Natural killer cell (primary cell): ENCODE results near the gene TMEM41A. TPM values are rescaled to one million over a fixed set of nuclear protein-coding genes. Genes with fewer than 3 reads are reported as not detected.

Source experiments
- ATAC-seq, 3 donors: fragments of 150-1000 bp in 2 of 3; fragments of 200-7000 bp in 1 of 3; cut with Tn5 transposase; 1 replicate in 1 of 3; 2 replicates in 2 of 3; pipeline ENCODE4 v1.10.0; 2021; ENCODE audit warnings: mild to moderate bottlenecking in 2 of 3, moderate library complexity in 2 of 3
- DNase-seq, 2 donors: peaks; one replicate each; pipeline versions ENCODE4 v3.0.0 to v3.0.0-alpha.2; 2013 to 2021; ENCODE audit warnings: mixed read lengths in 1 of 2
- H3K27ac ChIP-seq: one replicate; pipeline ENCODE4 v1.5.1; 2013; ENCODE audit warnings: mild to moderate bottlenecking, low read length
- H3K27me3 ChIP-seq: one replicate; pipeline ENCODE4 v1.6.1; 2013; ENCODE audit warnings: low read length; ENCODE audit not compliant: control insufficient read depth, insufficient read depth
- H3K36me3 ChIP-seq: one replicate; pipeline ENCODE4 v1.6.1; 2013; ENCODE audit warnings: low read length; ENCODE audit not compliant: control insufficient read depth, insufficient read depth
- H3K4me1 ChIP-seq: one replicate; pipeline ENCODE4 v1.6.1; 2013; ENCODE audit warnings: low read length; ENCODE audit not compliant: control insufficient read depth, insufficient read depth
- H3K4me3 ChIP-seq: one replicate; pipeline ENCODE4 v1.5.1; 2013; ENCODE audit warnings: low read length
- H3K9me3 ChIP-seq: one replicate; pipeline ENCODE4 v1.6.1; 2013; ENCODE audit warnings: low read length; ENCODE audit not compliant: control insufficient read depth, insufficient read depth
- H3K27ac Mint-ChIP-seq, 2 donors: one replicate each; pipeline ENCODE4 v1.8.0; 2022; ENCODE audit warnings: mild to moderate bottlenecking in 2 of 2, mixed read lengths in 2 of 2, moderate library complexity in 1 of 2
- H3K27me3 Mint-ChIP-seq, 2 donors: one replicate each; pipeline ENCODE4 v1.8.0; 2022; ENCODE audit warnings: low read depth in 2 of 2, mixed read lengths in 2 of 2
- H3K36me3 Mint-ChIP-seq: one replicate; pipeline ENCODE4 v1.8.0; 2022; ENCODE audit warnings: mixed read lengths
- H3K4me1 Mint-ChIP-seq, 2 donors: one replicate each; pipeline ENCODE4 v1.8.0; 2022; ENCODE audit warnings: mixed read lengths in 2 of 2
- H3K4me3 Mint-ChIP-seq: one replicate; pipeline ENCODE4 v1.8.0; 2022; ENCODE audit warnings: mild to moderate bottlenecking, moderate library complexity, mixed read lengths
- H3K9me3 Mint-ChIP-seq, 2 donors: one replicate each; pipeline ENCODE4 v1.8.0; 2022; ENCODE audit warnings: mixed read lengths in 2 of 2
- CTCF ChIP-seq: fragments of 200-600 bp; IDR thresholded peaks from one replicate; pipeline ENCODE4 v1.8.0; 2022; ENCODE audit warnings: antibody characterized with exemption
- WGBS: methylation state at CpG from one replicate; pipeline ENCODE4 v1.1.7; 2013; ENCODE audit warnings: missing lambda C conversion rate; ENCODE audit not compliant: insufficient coverage; 5-methylcytosine and 5-hydroxymethylcytosine counted together
- intact Hi-C: fragments of 100-400 bp; cut with micrococcal nuclease; formaldehyde crosslinking; loops from one replicate; pipeline ENCODE4 v1.14.2; 2022
- total RNA-seq, 4 donors: library from RNA; stranded (reverse); fragments of 120-200 nt in 1 of 4; gene quantifications; one replicate each; pipeline versions ENCODE4 v1.2.3 to v1.2.4, GENCODE V29; 2013 to 2022

Gene TMEM41A
- total RNA-seq, 3 donors from 2014 or later (not counting 1 experiment from before 2014, with no cell fraction given): 28.3 to 35.4 (median 35.0) TPM

GRCh38 chr3:185511711-185512110, 12.9 kb upstream of the TMEM41A start:
- H3K4me3 Mint-ChIP-seq: no peak overlapping the region
- H3K36me3 ChIP-seq: no peaks in the 10 kb centered on the region
- H3K9me3 ChIP-seq: no peaks in the 10 kb centered on the region
- no peaks in the 10 kb centered on the region for H3K4me1 Mint-ChIP-seq
- H3K27me3 Mint-ChIP-seq: peaks cover 9 to 30% of the 10 kb centered on the region in 2 donors
- ATAC-seq (no peak), DNase-seq (no peak)
- no peak overlapping the region for H3K4me3 ChIP-seq
- H3K4me1 ChIP-seq: no peaks in the 10 kb centered on the region
- no peak overlapping the region for H3K27ac Mint-ChIP-seq
- no peaks in the 10 kb centered on the region for H3K27me3 ChIP-seq
- 69% methylated on average over 4 of the region's 4 CpGs for WGBS
- no peak overlapping the region for H3K27ac ChIP-seq
- no peak for TF ChIP-seq CTCF
- intact Hi-C loops: no loop called here
- H3K36me3 Mint-ChIP-seq: no peaks in the 10 kb centered on the region
- no peaks in the 10 kb centered on the region for H3K9me3 Mint-ChIP-seq

GRCh38 chr3:185508335-185508991, 9.6 kb upstream of the TMEM41A start:
- H3K4me1 Mint-ChIP-seq: no peaks in the 10 kb centered on the region

GRCh38 chr3:185507883-185508282, 9.0 kb upstream of the TMEM41A start:
- no peak overlapping the region for H3K27ac Mint-ChIP-seq
- H3K27ac ChIP-seq: no peak overlapping the region
- 85% methylated on average over 4 of the region's 6 CpGs for WGBS
- H3K4me1 ChIP-seq: no peaks in the 10 kb centered on the region
- no peak overlapping the region for H3K4me3 Mint-ChIP-seq
- intact Hi-C loops: no loop called here
- H3K27me3 Mint-ChIP-seq: peaks cover 11 to 15% of the 10 kb centered on the region in 2 donors
- no peak for TF ChIP-seq CTCF
- ATAC-seq (no peak), DNase-seq (no peak)
- H3K27me3 ChIP-seq: no peaks in the 10 kb centered on the region
- H3K4me1 Mint-ChIP-seq: no peaks in the 10 kb centered on the region
- H3K9me3 Mint-ChIP-seq: no peaks in the 10 kb centered on the region
- no peaks in the 10 kb centered on the region for H3K36me3 ChIP-seq
- H3K9me3 ChIP-seq: no peaks in the 10 kb centered on the region
- no peak overlapping the region for H3K4me3 ChIP-seq
- no peaks in the 10 kb centered on the region for H3K36me3 Mint-ChIP-seq

More at GRCh38 chr3:185508335-185508991, 9.6 kb upstream of the TMEM41A start:
- no peaks in the 10 kb centered on the region for H3K36me3 ChIP-seq
- H3K9me3 Mint-ChIP-seq: no peaks in the 10 kb centered on the region
- no peaks in the 10 kb centered on the region for H3K36me3 Mint-ChIP-seq
- intact Hi-C loops: no loop called here
- no peak overlapping the region for H3K4me3 Mint-ChIP-seq
- H3K27me3 Mint-ChIP-seq: peaks cover 11 to 19% of the 10 kb centered on the region in 2 donors
- TF ChIP-seq CTCF: no peak
- H3K4me1 ChIP-seq: no peaks in the 10 kb centered on the region
- no peaks in the 10 kb centered on the region for H3K9me3 ChIP-seq
- DNase-seq (no peak), ATAC-seq (no peak)
- WGBS: 89% methylated on average over 17 of the region's 19 CpGs
- no peak overlapping the region for H3K27ac ChIP-seq
- no peak overlapping the region for H3K4me3 ChIP-seq
- no peak overlapping the region for H3K27ac Mint-ChIP-seq
- no peaks in the 10 kb centered on the region for H3K27me3 ChIP-seq

- ATAC-seq (no peak), DNase-seq (no peak)
- Histone ChIP-seq H3K27me3 (no peaks in the 10 kb centered on the region), H3K36me3 (no peaks in the 10 kb centered on the region), H3K4me1 (no peaks in the 10 kb centered on the region), H3K9me3 (no peaks in the 10 kb centered on the region), H3K27ac (no peak overlapping the region), H3K4me3 (no peak overlapping the region)
- Mint-ChIP-seq H3K9me3 (no peaks in the 10 kb centered on the region), H3K4me1 (no peaks in the 10 kb centered on the region), H3K27ac (no peak overlapping the region), H3K27me3 (peaks cover 11 to 15% of the 10 kb centered on the region in 2 donors), H3K4me3 (no peak overlapping the region), H3K36me3 (no peaks in the 10 kb centered on the region)
- no peak for TF ChIP-seq CTCF
- intact Hi-C loops: no loop called here
- WGBS: 49% methylated on average over 3 of the region's 3 CpGs
These were observed 5.8 kb upstream of the TMEM41A start for GRCh38 chr3:185504636-185505035.
